NCI-H2171 treated with DMSO at 0.1 percent for 48 hours (cell line): Measurements from ENCODE around the gene ADCY1.

Experiments used
- DNase-seq: peaks from one replicate; lab custom pipeline; 2025; lab: John Stamatoyannopoulos, UW

The ADCY1 gene

GRCh38 chr7:45594745-45595535, 20.8 kb downstream of the ADCY1 start:
- no peak for DNase-seq

- DNase-seq: no peak
Measured at GRCh38 chr7:45595809-45596664, 21.9 kb downstream of the ADCY1 start.

- DNase-seq: no peak
Measured at GRCh38 chr7:45596665-45597095, 22.5 kb downstream of the ADCY1 start.

GRCh38 chr7:45597286-45597984, 23.3 kb downstream of the ADCY1 start:
- no peak for DNase-seq

GRCh38 chr7:45598886-45599520, 24.8 kb downstream of the ADCY1 start:
- DNase-seq: no peak

- DNase-seq: no peak
Measured at GRCh38 chr7:45599851-45600706, 25.9 kb downstream of the ADCY1 start.

GRCh38 chr7:45601094-45601493, 26.9 kb downstream of the ADCY1 start:
- no peak for DNase-seq

GRCh38 chr7:45601816-45602540, 27.8 kb downstream of the ADCY1 start:
- DNase-seq: no peak

- DNase-seq: no peak
Measured at GRCh38 chr7:45606050-45606449, 31.9 kb downstream of the ADCY1 start.

- DNase-seq: no peak
Measured at GRCh38 chr7:45606931-45607330, 32.8 kb downstream of the ADCY1 start.

GRCh38 chr7:45609180-45609579, 35.0 kb downstream of the ADCY1 start:
- no peak for DNase-seq

GRCh38 chr7:45610019-45610418, 35.9 kb downstream of the ADCY1 start:
- no peak for DNase-seq

- DNase-seq: no peak
Measured at GRCh38 chr7:45610660-45611299, 36.6 kb downstream of the ADCY1 start.

- DNase-seq: no peak
Measured at GRCh38 chr7:45617166-45617565, 43.0 kb downstream of the ADCY1 start.

- no peak for DNase-seq
Measured at GRCh38 chr7:45622058-45622457, 47.9 kb downstream of the ADCY1 start.

- no peak for DNase-seq
Measured at GRCh38 chr7:45623157-45623556, 49.0 kb downstream of the ADCY1 start.

GRCh38 chr7:45623740-45624391, 49.7 kb downstream of the ADCY1 start:
- DNase-seq: no peak

GRCh38 chr7:45624392-45624760, 50.2 kb downstream of the ADCY1 start:
- DNase-seq: no peak

- DNase-seq: no peak
Measured at GRCh38 chr7:45625067-45625466, 50.9 kb downstream of the ADCY1 start.
